Caco-2 (cell line): Measurements from ENCODE around the gene CYP17A1. TPM values are rescaled to one million over a fixed set of nuclear protein-coding genes. Genes with fewer than 3 reads are reported as not detected.
"Not testable (repeated sequence)": the region's sequence is repeated elsewhere in the genome, so short reads cannot be mapped to it uniquely, and the experiment has no call there.

Source experiments
- BruUV-seq: library from RNA; stranded (reverse); fragments of 400-500 nt; replicated peaks from 2 replicates; lab custom pipeline; 2021; lab: Mats Ljungman, UMichigan
- CTCF ChIA-PET: fragments of 300-600 bp; sonication (Branson Sonifier 250); formaldehyde crosslinking; loops from one replicate; lab custom pipeline; 2022; ENCODE audit warnings: antibody characterized with exemption; lab: Charles Lee
- POLR2A ChIA-PET: fragments of 300-600 bp; sonication (Branson Sonifier 250); formaldehyde crosslinking; loops from one replicate; lab custom pipeline; 2022; ENCODE audit warnings: antibody characterized with exemption; lab: Charles Lee
- DNase-seq, 2 experiments: peaks; one replicate each; pipeline versions ENCODE4 v3.0.0 to v3.0.0-alpha.2; 2020 to 2022
- H3K27me3 ChIP-seq: replicated peaks from 2 replicates; pipeline ENCODE4 v1.6.0; 2011; ENCODE audit warnings: low read length; ENCODE audit not compliant: control insufficient read depth, insufficient read depth
- H3K36me3 ChIP-seq: 2 replicates; pipeline ENCODE4 v1.5.1; 2011; ENCODE audit warnings: low read length; ENCODE audit not compliant: control insufficient read depth, insufficient read depth
- H3K4me1 ChIP-seq: fragments of 250-450 bp; sonication (Bioruptor Pico); 2 replicates; pipeline ENCODE4 v1.5.1; 2020; ENCODE audit warnings: mild to moderate bottlenecking
- H3K4me3 ChIP-seq: 2 replicates; pipeline ENCODE4 v1.5.1; 2011; ENCODE audit warnings: low read depth, mild to moderate bottlenecking, control low read depth, low read length
- H3K9me3 ChIP-seq: fragments of 250-450 bp; sonication (Bioruptor Pico); 2 replicates; pipeline ENCODE4 v1.5.1; 2020; ENCODE audit warnings: mild to moderate bottlenecking, moderate library complexity
- H3K27ac Mint-ChIP-seq: one replicate; pipeline ENCODE4 v1.8.0; 2022; ENCODE audit warnings: mixed read lengths; ENCODE audit not compliant: unreplicated experiment
- H3K27me3 Mint-ChIP-seq: one replicate; pipeline ENCODE4 v1.8.0; 2022; ENCODE audit warnings: mixed read lengths; ENCODE audit not compliant: insufficient read depth, unreplicated experiment
- H3K36me3 Mint-ChIP-seq: one replicate; pipeline ENCODE4 v1.8.0; 2022; ENCODE audit warnings: mild to moderate bottlenecking, mixed read lengths; ENCODE audit not compliant: insufficient read depth, unreplicated experiment
- H3K4me1 Mint-ChIP-seq: one replicate; pipeline ENCODE4 v1.8.0; 2022; ENCODE audit warnings: low read depth, mixed read lengths; ENCODE audit not compliant: unreplicated experiment
- H3K4me3 Mint-ChIP-seq: one replicate; pipeline ENCODE4 v1.8.0; 2022; ENCODE audit warnings: mild to moderate bottlenecking, moderate library complexity, mixed read lengths; ENCODE audit not compliant: unreplicated experiment
- H3K9me3 Mint-ChIP-seq: one replicate; pipeline ENCODE4 v1.8.0; 2022; ENCODE audit warnings: mixed read lengths; ENCODE audit not compliant: unreplicated experiment
- CTCF ChIP-seq, 2 experiments: fragments of 200-600 bp in 1 of 2; IDR thresholded peaks; 1 replicate in 1 of 2; 2 replicates in 1 of 2; pipeline versions ENCODE4 v1.5.1 to v1.8.0; 2011 to 2022; ENCODE audit warnings: antibody characterized with exemption in 1 of 2, control low read depth in 1 of 2, inconsistent platforms in 1 of 2, low read depth in 1 of 2, low read length in 1 of 2, mild to moderate bottlenecking in 1 of 2, moderate library complexity in 1 of 2; ENCODE audit not compliant: insufficient read depth in 1 of 2, severe bottlenecking in 1 of 2, unreplicated experiment in 1 of 2
- intact Hi-C: fragments of 100-400 bp; cut with micrococcal nuclease; formaldehyde crosslinking; loops from one replicate; pipeline ENCODE4 v1.10.0; 2022; ENCODE audit not compliant: unreplicated experiment
- total RNA-seq: library from RNA; stranded (reverse); gene quantifications from 2 replicates; pipeline ENCODE4 v1.2.3, GENCODE V29; 2022

The CYP17A1 gene
- total RNA-seq, 1 experiment from 2014 or later: not detected

GRCh38 chr10:102826148-102826796 lies 10.9 kb downstream of the CYP17A1 start:
- Mint-ChIP-seq H3K9me3 (no peaks in the 10 kb centered on the region), H3K27ac (no peak overlapping the region), H3K27me3 (no peaks in the 10 kb centered on the region), H3K4me1 (no peaks in the 10 kb centered on the region), H3K4me3 (no peak overlapping the region), H3K36me3 (no peaks in the 10 kb centered on the region)
- POLR2A ChIA-PET: no interaction called here
- no TSS peak for BruUV-seq
- TF ChIP-seq CTCF (IDR thresholded peaks at IDR 0.05; ENCODE audit: insufficient read depth in 1 of 2, low read depth in 1 of 2, low read length in 1 of 2, severe bottlenecking in 1 of 2, unreplicated experiment in 1 of 2): no peak
- H3K4me3 ChIP-seq: no peak overlapping the region
- no peaks in the 10 kb centered on the region for H3K27me3 ChIP-seq
- 0 out of 2 replicates have a peak, but pooled peaks cover 4% of the 10 kb centered on the region for H3K9me3 ChIP-seq
- intact Hi-C loops: no loop called here
- H3K4me1 ChIP-seq: no peaks in the 10 kb centered on the region
- CTCF ChIA-PET: no interaction called here
- no peaks in the 10 kb centered on the region for H3K36me3 ChIP-seq
- DNase-seq: no peak

- ChIA-PET CTCF (interaction anchor here (0.5 kb wide), 1 partner anchor 92 kb away, joined by 3 read pairs; no protein-coding TSS in a partner anchor), POLR2A (no interaction called here)
- BruUV-seq: no TSS peak
- Mint-ChIP-seq H3K36me3 (no peaks in the 10 kb centered on the region), H3K27me3 (no peaks in the 10 kb centered on the region), H3K4me1 (no peaks in the 10 kb centered on the region), H3K27ac (no peak overlapping the region), H3K9me3 (no peaks in the 10 kb centered on the region), H3K4me3 (no peak overlapping the region)
- Histone ChIP-seq H3K4me1 (no peaks in the 10 kb centered on the region), H3K4me3 (no peak overlapping the region), H3K9me3 (0 out of 2 replicates have a peak, but pooled peaks cover 4% of the 10 kb centered on the region), H3K27me3 (no peaks in the 10 kb centered on the region), H3K36me3 (no peaks in the 10 kb centered on the region)
- TF ChIP-seq CTCF (IDR thresholded peaks at IDR 0.05; ENCODE audit: insufficient read depth in 1 of 2, low read depth in 1 of 2, low read length in 1 of 2, severe bottlenecking in 1 of 2, unreplicated experiment in 1 of 2): no peak
- intact Hi-C loops: no loop called here
- no peak for DNase-seq
Measured at GRCh38 chr10:102824664-102825063, 12.5 kb downstream of the CYP17A1 start.

- H3K4me3 ChIP-seq: no peak overlapping the region
- no peak overlapping the region for H3K4me3 Mint-ChIP-seq
- no peak for DNase-seq
- no peaks in the 10 kb centered on the region for H3K36me3 Mint-ChIP-seq
- no peaks in the 10 kb centered on the region for H3K27me3 Mint-ChIP-seq
- H3K27me3 ChIP-seq: no peaks in the 10 kb centered on the region
- peaks cover 7% of the 10 kb centered on the region for H3K4me1 Mint-ChIP-seq
- intact Hi-C loops: no loop called here
- peaks cover 9% of the 10 kb centered on the region; the same call in 1 of the 2 replicates for H3K4me1 ChIP-seq
- H3K9me3 ChIP-seq: 0 out of 2 replicates have a peak, but pooled peaks cover 4% of the 10 kb centered on the region
- POLR2A ChIA-PET: no interaction called here
- CTCF ChIA-PET: no interaction called here
- BruUV-seq: no TSS peak
- no peaks in the 10 kb centered on the region for H3K36me3 ChIP-seq
- no peak overlapping the region for H3K27ac Mint-ChIP-seq
- no peaks in the 10 kb centered on the region for H3K9me3 Mint-ChIP-seq
- TF ChIP-seq CTCF (IDR thresholded peaks at IDR 0.05; ENCODE audit: insufficient read depth in 1 of 2, low read depth in 1 of 2, low read length in 1 of 2, severe bottlenecking in 1 of 2, unreplicated experiment in 1 of 2): no peak
Measured at GRCh38 chr10:102822222-102822621, 15.0 kb downstream of the CYP17A1 start.

- H3K36me3 ChIP-seq, CTCF ChIA-PET, H3K27me3 Mint-ChIP-seq, H3K4me3 ChIP-seq, H3K9me3 ChIP-seq, DNase-seq, intact Hi-C loops, POLR2A ChIA-PET, H3K9me3 Mint-ChIP-seq, H3K4me1 Mint-ChIP-seq, H3K27me3 ChIP-seq, H3K4me3 Mint-ChIP-seq, BruUV-seq, H3K36me3 Mint-ChIP-seq: not testable (repeated sequence)
- peak overlapping the region; percentile 17 for H3K27ac Mint-ChIP-seq
- H3K4me1 ChIP-seq: peaks cover 13% of the 10 kb centered on the region; the same call in 1 of the 2 replicates
Measured at GRCh38 chr10:102820008-102820407, 17.2 kb downstream of the CYP17A1 start.
